ENCODE measurements around the gene ACBD5. TPM values are rescaled to one million over a fixed set of nuclear protein-coding genes. Genes with fewer than 3 reads are reported as not detected.

Gene ACBD5
- polyA plus RNA-seq, 1 experiment = 15.7 TPM

DNA sequence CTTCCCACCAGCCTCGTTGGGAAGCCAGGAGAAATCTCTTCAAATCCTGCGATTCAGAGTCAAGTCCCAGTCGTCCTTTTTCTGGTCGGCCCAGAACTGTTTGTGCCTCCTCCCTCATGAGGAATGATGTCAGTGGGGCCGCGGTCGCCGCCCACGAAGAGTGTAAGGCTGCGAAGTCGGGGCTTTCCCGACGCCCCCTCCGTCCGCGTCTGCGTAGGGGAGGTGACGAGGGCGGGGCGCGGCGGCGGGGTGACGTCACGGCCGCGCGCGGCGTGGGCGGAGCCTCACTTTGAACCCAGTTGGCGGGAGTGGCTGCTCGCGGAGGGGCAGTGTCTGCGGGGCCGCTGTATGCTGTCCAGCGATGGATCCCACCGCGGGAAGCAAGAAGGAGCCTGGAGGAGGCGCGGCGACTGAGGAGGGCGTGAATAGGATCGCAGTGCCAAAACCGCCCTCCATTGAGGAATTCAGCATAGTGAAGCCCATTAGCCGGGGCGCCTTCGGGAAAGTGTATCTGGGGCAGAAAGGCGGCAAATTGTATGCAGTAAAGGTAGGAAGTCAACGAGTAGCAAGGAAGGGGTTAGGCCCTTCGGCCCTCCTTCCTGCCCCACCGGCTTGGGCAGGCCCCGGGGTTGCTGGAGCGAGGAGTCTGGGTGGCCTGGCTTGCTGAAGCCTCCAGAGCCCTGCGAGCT is 85.4 kb downstream of the ACBD5 start, which contains the start of gene MASTL:
Gene MASTL (plus strand): TSS at position 287 of the 689 bp plus-strand sequence. CDS start 75 bp downstream, at position 362.
- Histone ChIP-seq H3K4me3 (ENCODE audit: low read depth, low read length) (peak within 1 kb of the TSS; percentile 97), H3K9me3 (ENCODE audit: control insufficient read depth, insufficient read depth, low read length) (peaks cover 2% of the 10 kb centered on the region; the same call in 1 of the 2 replicates), H3K27ac (ENCODE audit: low read depth, low read length) (peak within 1 kb of the TSS; percentile 100), H3K27me3 (ENCODE audit: control insufficient read depth, insufficient read depth, low read length) (no peaks in the 10 kb centered on the region)
- POLR2A ChIA-PET = interaction anchor here (0.6 to 1.4 kb wide), 3 partner anchors 37 to 80 kb away, joined by 3 to 7 read pairs (median 6); no protein-coding TSS in a partner anchor
- DNase-seq (ENCODE audit: low read depth, low spot score) = peak; percentile 87
- CTCF ChIA-PET = interaction anchor here (0.7 to 1.3 kb wide), 4 partner anchors 32 to 109 kb away, joined by 3 to 7 read pairs (median 4); no protein-coding TSS in a partner anchor
- TF ChIP-seq, protein P1, sequence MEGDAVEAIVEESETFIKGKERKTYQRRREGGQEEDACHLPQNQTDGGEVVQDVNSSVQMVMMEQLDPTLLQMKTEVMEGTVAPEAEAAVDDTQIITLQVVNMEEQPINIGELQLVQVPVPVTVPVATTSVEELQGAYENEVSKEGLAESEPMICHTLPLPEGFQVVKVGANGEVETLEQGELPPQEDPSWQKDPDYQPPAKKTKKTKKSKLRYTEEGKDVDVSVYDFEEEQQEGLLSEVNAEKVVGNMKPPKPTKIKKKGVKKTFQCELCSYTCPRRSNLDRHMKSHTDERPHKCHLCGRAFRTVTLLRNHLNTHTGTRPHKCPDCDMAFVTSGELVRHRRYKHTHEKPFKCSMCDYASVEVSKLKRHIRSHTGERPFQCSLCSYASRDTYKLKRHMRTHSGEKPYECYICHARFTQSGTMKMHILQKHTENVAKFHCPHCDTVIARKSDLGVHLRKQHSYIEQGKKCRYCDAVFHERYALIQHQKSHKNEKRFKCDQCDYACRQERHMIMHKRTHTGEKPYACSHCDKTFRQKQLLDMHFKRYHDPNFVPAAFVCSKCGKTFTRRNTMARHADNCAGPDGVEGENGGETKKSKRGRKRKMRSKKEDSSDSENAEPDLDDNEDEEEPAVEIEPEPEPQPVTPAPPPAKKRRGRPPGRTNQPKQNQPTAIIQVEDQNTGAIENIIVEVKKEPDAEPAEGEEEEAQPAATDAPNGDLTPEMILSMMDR (IDR thresholded peaks at IDR 0.05; ENCODE audit: low read depth, low read length) = no peak

DNA sequence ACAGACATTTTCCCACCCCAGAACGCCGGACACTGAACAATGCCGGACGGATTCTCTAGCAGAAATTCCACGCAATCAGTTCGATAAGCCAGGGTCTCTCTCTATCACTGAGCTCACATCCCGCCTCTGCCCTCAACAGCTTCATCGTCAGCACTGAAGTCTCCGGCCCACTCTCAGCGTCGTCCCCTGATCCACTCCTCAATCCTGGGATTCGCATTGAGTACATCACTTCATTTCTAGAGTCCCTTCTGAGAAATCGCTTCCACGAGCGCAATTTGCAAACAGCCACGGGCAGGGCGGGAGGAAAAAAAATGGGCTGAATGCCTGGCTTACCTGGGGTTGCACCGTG is 86.8 kb downstream of the ACBD5 start:
- CTCF ChIA-PET = interaction anchor here (0.7 to 1.3 kb wide), 10 partner anchors 8 to 207 kb away, joined by 3 to 7 read pairs (median 4); no protein-coding TSS in a partner anchor
- TF ChIP-seq, protein P1 (IDR thresholded peaks at IDR 0.05; ENCODE audit: low read depth, low read length) = no peak
- peak overlapping the region; percentile 97 for H3K4me3 ChIP-seq (ENCODE audit: low read depth, low read length)
- POLR2A ChIA-PET = interaction anchor here (0.6 to 1.5 kb wide), 8 partner anchors 10 to 801 kb away, joined by 3 to 11 read pairs (median 4); partner anchors contain the start of gene ACBD5
- no peak for DNase-seq (ENCODE audit: low read depth, low spot score)
- H3K27me3 ChIP-seq (ENCODE audit: control insufficient read depth, insufficient read depth, low read length) = no peaks in the 10 kb centered on the region
- peak overlapping the region; percentile 100 for H3K27ac ChIP-seq (ENCODE audit: low read depth, low read length)
- peaks cover 2% of the 10 kb centered on the region; the same call in 1 of the 2 replicates for H3K9me3 ChIP-seq (ENCODE audit: control insufficient read depth, insufficient read depth, low read length)

DNA sequence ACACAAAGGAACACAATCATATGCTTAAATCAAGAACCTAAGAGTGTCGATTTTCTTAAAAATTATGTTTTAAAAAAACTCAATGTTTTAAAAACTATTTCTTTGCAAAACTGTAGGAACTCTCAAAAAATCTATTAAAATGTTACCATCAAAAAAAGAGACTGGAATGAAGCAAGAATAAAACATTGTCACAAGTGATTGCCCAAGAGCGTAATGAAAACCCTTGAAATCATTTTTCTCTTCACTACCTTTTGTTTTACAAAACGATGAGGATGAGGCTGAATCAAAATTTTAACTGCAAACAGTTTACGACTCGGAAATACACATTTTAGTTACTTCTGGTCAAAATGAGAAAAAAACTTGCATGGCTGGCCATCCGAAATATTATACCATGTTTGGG is 87.3 kb downstream of the ACBD5 start:
- ChIA-PET CTCF (interaction anchor here (1.1 to 1.2 kb wide), 3 partner anchors 8 to 207 kb away, joined by 3 read pairs; no protein-coding TSS in a partner anchor), POLR2A (interaction anchor here (0.6 to 1.5 kb wide), 3 partner anchors 9 to 89 kb away, joined by 3 to 11 read pairs (median 10); no protein-coding TSS in a partner anchor)

DNA sequence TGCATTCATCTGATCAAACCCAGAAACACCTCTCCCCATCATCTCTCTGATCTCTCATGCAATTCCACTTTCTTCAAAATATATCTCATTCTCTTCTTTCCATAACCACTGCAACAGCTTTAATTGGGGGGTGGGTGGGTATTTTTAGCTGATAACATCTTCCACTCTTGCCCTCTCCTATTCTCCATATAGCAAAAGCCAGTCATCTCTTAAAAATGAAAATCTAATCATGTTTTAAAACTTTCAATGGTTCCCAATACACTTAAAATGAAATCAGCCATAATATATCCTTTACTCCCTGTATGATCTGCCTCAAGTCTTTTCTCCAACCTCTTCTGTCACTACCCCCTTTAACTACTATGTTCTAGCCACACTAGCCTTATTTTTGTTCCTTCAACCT is 87.9 kb downstream of the ACBD5 start:
- TF ChIP-seq, protein P1 (IDR thresholded peaks at IDR 0.05; ENCODE audit: low read depth, low read length) = no peak
- Histone ChIP-seq H3K27ac (ENCODE audit: low read depth, low read length) (no peak overlapping the region), H3K4me3 (ENCODE audit: low read depth, low read length) (peak overlapping the region; percentile 97), H3K9me3 (ENCODE audit: control insufficient read depth, insufficient read depth, low read length) (peaks cover 2% of the 10 kb centered on the region; the same call in 1 of the 2 replicates), H3K27me3 (ENCODE audit: control insufficient read depth, insufficient read depth, low read length) (no peaks in the 10 kb centered on the region)
- ChIA-PET POLR2A (no interaction called here), CTCF (interaction anchor here (0.6 kb wide), 1 partner anchor 110 kb away, joined by 3 read pairs; no protein-coding TSS in a partner anchor)
- no peak for DNase-seq (ENCODE audit: low read depth, low spot score)

More for the DNA sequence above, 87.3 kb downstream of the ACBD5 start:
- Histone ChIP-seq H3K27me3 (ENCODE audit: control insufficient read depth, insufficient read depth, low read length) (no peaks in the 10 kb centered on the region), H3K9me3 (ENCODE audit: control insufficient read depth, insufficient read depth, low read length) (peaks cover 2% of the 10 kb centered on the region; the same call in 1 of the 2 replicates), H3K27ac (ENCODE audit: low read depth, low read length) (peak overlapping the region; percentile 100), H3K4me3 (ENCODE audit: low read depth, low read length) (peak overlapping the region; percentile 97)
- TF ChIP-seq, protein P1 (IDR thresholded peaks at IDR 0.05; ENCODE audit: low read depth, low read length) = no peak
- no peak for DNase-seq (ENCODE audit: low read depth, low spot score)

DNA sequence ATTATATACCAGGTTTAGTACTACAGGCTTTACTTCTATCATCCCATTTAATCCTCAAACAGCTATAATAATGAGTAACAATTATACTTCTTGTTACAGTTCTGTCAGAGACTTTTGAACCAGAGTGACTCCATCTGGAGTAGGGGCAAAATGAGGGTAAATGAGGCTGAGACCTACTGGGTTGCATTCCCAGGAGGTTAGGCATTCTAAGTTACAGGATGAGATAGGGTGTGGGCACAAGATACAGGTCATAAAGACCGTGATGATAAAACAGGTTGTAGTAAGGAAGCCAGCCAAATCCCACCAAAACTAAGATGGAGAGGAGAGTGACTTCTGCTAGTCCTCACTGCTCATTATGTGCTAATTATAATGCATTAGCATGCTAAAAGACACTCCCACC is 90.3 kb downstream of the ACBD5 start:
- H3K27ac ChIP-seq (ENCODE audit: low read depth, low read length) = no peak overlapping the region
- no peak for DNase-seq (ENCODE audit: low read depth, low spot score)
- POLR2A ChIA-PET = no interaction called here

More for the DNA sequence above, 90.3 kb downstream of the ACBD5 start:
- TF ChIP-seq, protein P1 (IDR thresholded peaks at IDR 0.05; ENCODE audit: low read depth, low read length) = no peak
- H3K27me3 ChIP-seq (ENCODE audit: control insufficient read depth, insufficient read depth, low read length) = no peaks in the 10 kb centered on the region
- H3K9me3 ChIP-seq (ENCODE audit: control insufficient read depth, insufficient read depth, low read length) = no peaks in the 10 kb centered on the region
- CTCF ChIA-PET = no interaction called here
- no peak overlapping the region for H3K4me3 ChIP-seq (ENCODE audit: low read depth, low read length)
